Cortex of kidney (tissue), 1 donor: ENCODE data around the gene OTUD7B.
"Not testable (repeated sequence)": the region's sequence is repeated elsewhere in the genome, so short reads cannot be mapped to it uniquely, and the experiment has no call there.

Experiments used
- DNase-seq: peaks from one replicate; lab custom pipeline; 2025; lab: John Stamatoyannopoulos, UW

OTUD7B gene

GRCh38 chr1:150010393-150011115 is at the start of gene OTUD7B:
Gene OTUD7B (minus strand): TSS chr1:150010726. CDS start chr1:149977510, 33,216 bp downstream.
- DNase-seq: peak; percentile 90

- DNase-seq: no peak
Observed at GRCh38 chr1:150060260-150060659, 49.7 kb upstream of the OTUD7B start.

GRCh38 chr1:150056407-150056806 is 45.9 kb upstream of the OTUD7B start:
- DNase-seq: no peak

GRCh38 chr1:150055507-150055906 is 45.0 kb upstream of the OTUD7B start:
- not testable (repeated sequence) for DNase-seq

- DNase-seq: no peak
Observed at GRCh38 chr1:150053926-150054325, 43.4 kb upstream of the OTUD7B start.

- DNase-seq: not testable (repeated sequence)
Observed at GRCh38 chr1:150051905-150052412, 41.4 kb upstream of the OTUD7B start.

- DNase-seq: no peak
Observed at GRCh38 chr1:150051089-150051373, 40.5 kb upstream of the OTUD7B start.

GRCh38 chr1:150049926-150050325 is 39.4 kb upstream of the OTUD7B start:
- no peak for DNase-seq

- DNase-seq: no peak
Observed at GRCh38 chr1:150034336-150034735, 23.8 kb upstream of the OTUD7B start.

GRCh38 chr1:150028322-150028721 is 17.8 kb upstream of the OTUD7B start:
- no peak for DNase-seq

GRCh38 chr1:150024156-150024555 is 13.6 kb upstream of the OTUD7B start:
- DNase-seq: no peak

- no peak for DNase-seq
Observed at GRCh38 chr1:150022357-150022756, 11.8 kb upstream of the OTUD7B start.

- no peak for DNase-seq
Observed at GRCh38 chr1:150021191-150021694, 10.7 kb upstream of the OTUD7B start.

GRCh38 chr1:150020711-150021110 is 10.2 kb upstream of the OTUD7B start:
- no peak for DNase-seq

- no peak for DNase-seq
Observed at GRCh38 chr1:150018165-150018564, 7.6 kb upstream of the OTUD7B start.

- DNase-seq: no peak
Observed at GRCh38 chr1:150017206-150017750, 6.8 kb upstream of the OTUD7B start.

GRCh38 chr1:150015651-150016131 is 5.2 kb upstream of the OTUD7B start:
- DNase-seq: no peak

GRCh38 chr1:150012611-150013010 is 2.1 kb upstream of the OTUD7B start:
- DNase-seq: no peak

GRCh38 chr1:150009604-150010392 is 728 bp downstream of the OTUD7B start:
- no peak for DNase-seq

GRCh38 chr1:150008699-150009098 is 1.8 kb downstream of the OTUD7B start:
- DNase-seq: no peak

- DNase-seq: no peak
Observed at GRCh38 chr1:150006881-150007421, 3.6 kb downstream of the OTUD7B start.

GRCh38 chr1:150005606-150006005 is 4.9 kb downstream of the OTUD7B start:
- no peak for DNase-seq
